DMS114 treated with DMSO at 0.1 percent for 48 hours (cell line): ENCODE measurements around the gene E2F3.

Experiments used
- DNase-seq: peaks from one replicate; lab custom pipeline; 2025; ENCODE audit not compliant: unreplicated experiment; lab: John Stamatoyannopoulos, UW

E2F3 gene

GRCh38 chr6:20433321-20433720, 31.6 kb downstream of the E2F3 start:
- DNase-seq = no peak

- no peak for DNase-seq
These were observed 32.2 kb downstream of the E2F3 start for GRCh38 chr6:20433929-20434328.

- no peak for DNase-seq
These were observed 33.1 kb downstream of the E2F3 start for GRCh38 chr6:20434766-20435165.

- no peak for DNase-seq
These were observed 35.0 kb downstream of the E2F3 start for GRCh38 chr6:20436719-20437118.

GRCh38 chr6:20437639-20438038, 36.0 kb downstream of the E2F3 start:
- no peak for DNase-seq

GRCh38 chr6:20438462-20439070, 36.9 kb downstream of the E2F3 start:
- no peak for DNase-seq

GRCh38 chr6:20439558-20439957, 37.9 kb downstream of the E2F3 start:
- DNase-seq = no peak

GRCh38 chr6:20440296-20440695, 38.6 kb downstream of the E2F3 start:
- DNase-seq = no peak

- DNase-seq = no peak
These were observed 39.6 kb downstream of the E2F3 start for GRCh38 chr6:20441236-20441635.

- DNase-seq = no peak
These were observed 40.2 kb downstream of the E2F3 start for GRCh38 chr6:20441921-20442320.

- no peak for DNase-seq
These were observed 43.1 kb downstream of the E2F3 start for GRCh38 chr6:20444786-20445271.

- DNase-seq = no peak
These were observed 45.5 kb downstream of the E2F3 start for GRCh38 chr6:20447157-20447556.

GRCh38 chr6:20447581-20448132, 46.0 kb downstream of the E2F3 start:
- DNase-seq = no peak

GRCh38 chr6:20448828-20449227, 47.1 kb downstream of the E2F3 start:
- no peak for DNase-seq

GRCh38 chr6:20454204-20454824, 52.6 kb downstream of the E2F3 start:
- DNase-seq = no peak

GRCh38 chr6:20455251-20455940, 53.7 kb downstream of the E2F3 start:
- no peak for DNase-seq

GRCh38 chr6:20458027-20458894, 56.6 kb downstream of the E2F3 start:
- DNase-seq = no peak

GRCh38 chr6:20459682-20460081, 58.0 kb downstream of the E2F3 start:
- no peak for DNase-seq

- DNase-seq = no peak
These were observed 59.9 kb downstream of the E2F3 start for GRCh38 chr6:20461576-20461975.

GRCh38 chr6:20463396-20463795, 61.7 kb downstream of the E2F3 start:
- no peak for DNase-seq

- DNase-seq = no peak
These were observed 62.4 kb downstream of the E2F3 start for GRCh38 chr6:20464041-20464440.
